IMR-90 (cell line): Measurements from ENCODE around the gene ULBP2. TPM values are rescaled to one million over a fixed set of nuclear protein-coding genes. Genes with fewer than 3 reads are reported as not detected.

ENCODE experiments used
- ATAC-seq: fragments of 200-7000 bp; cut with Tn5 transposase; 2 replicates; pipeline ENCODE4 v1.9.1; 2020; ENCODE audit warnings: low read depth, mild to moderate bottlenecking, moderate library complexity
- BruUV-seq: library from RNA; stranded (reverse); fragments of 400-500 nt; replicated peaks from 2 replicates; lab custom pipeline; 2021; lab: Mats Ljungman, UMichigan
- CTCF ChIA-PET: fragments of 300-600 bp; formaldehyde crosslinking; extraction: SDS; loops from one replicate; lab custom pipeline; 2021; ENCODE audit warnings: antibody characterized with exemption; lab: Yijun Ruan, JAX
- POLR2A ChIA-PET: fragments of 300-600 bp; sonication (Branson Sonifier 250); formaldehyde crosslinking; loops from one replicate; lab custom pipeline; 2022; ENCODE audit warnings: antibody characterized with exemption; ENCODE audit not compliant: unreplicated experiment; lab: Charles Lee
- DNase-seq: peaks from one replicate; pipeline ENCODE4 v3.0.0; 2013
- H2AFZ ChIP-seq: replicated peaks from 2 replicates; pipeline ENCODE3; 2013; ENCODE audit warnings: low read length, mild to moderate bottlenecking; ENCODE audit not compliant: poor library complexity
- H2AK5ac ChIP-seq: 2 replicates; pipeline ENCODE4 v1.6.1; 2013; ENCODE audit warnings: low read depth, low read length, inconsistent platforms
- H2AK9ac ChIP-seq: replicated peaks from 2 replicates; pipeline ENCODE3; 2013; ENCODE audit warnings: mild to moderate bottlenecking, low read depth, low read length, moderate library complexity; ENCODE audit not compliant: poor library complexity
- H2BK120ac ChIP-seq: 2 replicates; pipeline ENCODE4 v1.6.1; 2013; ENCODE audit warnings: low read depth, low read length, inconsistent platforms
- H2BK15ac ChIP-seq: 3 replicates; pipeline ENCODE4 v1.6.1; 2013; ENCODE audit warnings: low read depth, low read length, inconsistent platforms
- H2BK20ac ChIP-seq: 2 replicates; pipeline ENCODE4 v1.6.1; 2013; ENCODE audit warnings: low read depth, mild to moderate bottlenecking, inconsistent platforms, low read length, moderate library complexity
- H2BK5ac ChIP-seq: 2 replicates; pipeline ENCODE4 v1.6.1; 2013; ENCODE audit warnings: mild to moderate bottlenecking, low read depth, low read length, inconsistent platforms; ENCODE audit not compliant: poor library complexity, severe bottlenecking
- H3K14ac ChIP-seq: replicated peaks from 2 replicates; pipeline ENCODE4 v1.6.1; 2013; ENCODE audit warnings: low read depth, low read length, inconsistent platforms
- H3K18ac ChIP-seq: 2 replicates; pipeline ENCODE4 v1.6.1; 2013; ENCODE audit warnings: low read depth, low read length, control low read depth
- H3K23ac ChIP-seq: 2 replicates; pipeline ENCODE4 v1.6.1; 2013; ENCODE audit warnings: low read depth, low read length, inconsistent platforms
- H3K27ac ChIP-seq: 2 replicates; pipeline ENCODE4 v1.5.1; 2013; ENCODE audit warnings: mild to moderate bottlenecking, control low read depth, low read length; ENCODE audit not compliant: insufficient read depth
- H3K27me3 ChIP-seq: 2 replicates; pipeline ENCODE4 v1.6.1; 2013; ENCODE audit warnings: low read length; ENCODE audit not compliant: control insufficient read depth, insufficient read depth
- H3K36me3 ChIP-seq: 2 replicates; pipeline ENCODE4 v1.6.1; 2013; ENCODE audit warnings: low read length, mixed read lengths; ENCODE audit not compliant: control insufficient read depth, insufficient read depth
- H3K4ac ChIP-seq: 2 replicates; pipeline ENCODE4 v1.6.1; 2013; ENCODE audit warnings: low read depth, low read length, inconsistent platforms
- H3K4me1 ChIP-seq: 2 replicates; pipeline ENCODE4 v1.6.1; 2013; ENCODE audit warnings: low read length, mixed read lengths; ENCODE audit not compliant: control insufficient read depth, insufficient read depth
- H3K4me2 ChIP-seq: 2 replicates; pipeline ENCODE4 v1.6.1; 2013; ENCODE audit warnings: low read depth, mild to moderate bottlenecking, control low read depth, low read length, moderate library complexity
- H3K4me3 ChIP-seq: 2 replicates; pipeline ENCODE4 v1.5.1; 2013; ENCODE audit warnings: low read depth, mild to moderate bottlenecking, control low read depth, low read length, moderate library complexity; ENCODE audit not compliant: insufficient read depth
- H3K56ac ChIP-seq: 2 replicates; pipeline ENCODE4 v1.6.1; 2013; ENCODE audit warnings: low read length, inconsistent platforms; ENCODE audit not compliant: insufficient read depth; ENCODE audit errors: extremely low read depth
- H3K79me1 ChIP-seq, 2 experiments: 2 replicates each; pipeline ENCODE4 v1.6.1; 2013; ENCODE audit warnings: low read length in 2 of 2, inconsistent platforms in 1 of 2, low read depth in 1 of 2
- H3K9ac ChIP-seq: 2 replicates; pipeline ENCODE4 v1.6.1; 2013; ENCODE audit warnings: low read depth, low read length, control low read depth
- H3K9me1 ChIP-seq: 2 replicates; pipeline ENCODE4 v1.6.1; 2013; ENCODE audit warnings: low read length, inconsistent platforms; ENCODE audit not compliant: insufficient read depth
- H3K9me3 ChIP-seq: 2 replicates; pipeline ENCODE4 v1.6.1; 2013; ENCODE audit warnings: low read length; ENCODE audit not compliant: control insufficient read depth, insufficient read depth
- H4K20me1 ChIP-seq: 2 replicates; pipeline ENCODE4 v1.6.1; 2013; ENCODE audit warnings: low read length, inconsistent platforms; ENCODE audit not compliant: insufficient read depth
- H4K5ac ChIP-seq: 2 replicates; pipeline ENCODE4 v1.6.1; 2013; ENCODE audit warnings: mild to moderate bottlenecking, low read depth, low read length, control low read depth
- H4K8ac ChIP-seq, 2 experiments: 2 replicates each; pipeline ENCODE4 v1.6.1; 2013; ENCODE audit warnings: low read depth in 2 of 2, low read length in 2 of 2, control low read depth in 1 of 2, inconsistent platforms in 1 of 2
- H4K91ac ChIP-seq: 2 replicates; pipeline ENCODE4 v1.6.1; 2013; ENCODE audit warnings: low read depth, low read length, inconsistent platforms; ENCODE audit not compliant: insufficient read depth
- FOS ChIP-seq: fragments of 150-350 bp; IDR thresholded peaks from 2 replicates; pipeline ENCODE4 v1.6.1; 2016; ENCODE audit warnings: low read depth, low read length
- MAZ ChIP-seq: IDR thresholded peaks from 2 replicates; pipeline ENCODE4 v1.6.1; 2012; ENCODE audit warnings: low read depth, mild to moderate bottlenecking, low read length, improper control_type of control experiment, moderate library complexity, borderline replicate concordance
- MXI1 ChIP-seq: IDR thresholded peaks from 2 replicates; pipeline ENCODE4 v1.6.1; 2012; ENCODE audit warnings: low read depth, mild to moderate bottlenecking, low read length, moderate library complexity, borderline replicate concordance
- RCOR1 ChIP-seq: IDR thresholded peaks from 2 replicates; pipeline ENCODE4 v1.6.1; 2012; ENCODE audit warnings: mild to moderate bottlenecking, low read length, improper control_type of control experiment; ENCODE audit not compliant: insufficient replicate concordance
- WGBS, 2 experiments: methylation state at CpG; one replicate each; pipeline versions ENCODE4 v1.1.5 to v1.1.7; 2013; ENCODE audit warnings: missing lambda C conversion rate in 2 of 2; ENCODE audit not compliant: insufficient read length in 1 of 2; ENCODE audit errors: extremely low coverage in 2 of 2; 5-methylcytosine and 5-hydroxymethylcytosine counted together
- dilution Hi-C: fragments of 300-500 bp; cut with HindIII; formaldehyde crosslinking; loops from one replicate; pipeline ENCODE4 v1.14.3; 2018; ENCODE audit warnings: low sequenced_read_pairs; ENCODE audit not compliant: unreplicated experiment
- in situ Hi-C: fragments of 300-500 bp; cut with MboI; formaldehyde crosslinking; loops from 3 replicates; pipeline ENCODE4 v1.14.3; 2019; ENCODE audit warnings: low sequenced_read_pairs, inconsistent platforms, mixed read lengths
- intact Hi-C: fragments of 100-400 bp; cut with micrococcal nuclease; formaldehyde crosslinking; loops from 2 replicates; pipeline ENCODE4 v1.10.0; 2022
- polyA plus RNA-seq, 3 experiments: library from polyadenylated mRNA; depleted of rRNA; stranded (reverse); fragments of >200 nt; gene quantifications; 2 replicates each; pipeline ENCODE4 v1.2.3, GENCODE V29; 2012; ENCODE audit warnings: low replicate concordance in 1 of 3
- total RNA-seq: library from RNA; depleted of rRNA; stranded (reverse); fragments of >200 nt; gene quantifications from 2 replicates; pipeline ENCODE4 v1.2.3, GENCODE V29; 2012

ULBP2 gene
- total and polyA plus RNA-seq, 2 of the 4 experiments (the other 2 are of a cell fraction), result 7.9 to 16.2 TPM

GRCh38 chr6:149922642-149923326 is 19.0 kb upstream of the ULBP2 start, which contains the start of gene RAET1G:
Gene RAET1G, minus strand, starts transcription at chr6:149923121. Its CDS starts 111 bp downstream, at chr6:149923010.
- dilution Hi-C loops (no loop called here), in situ Hi-C loops (loop anchor here (5.0 to 10.0 kb wide), 4 partner anchors 55 to 378 kb away; partner anchors contain the start of gene PPIL4), intact Hi-C loops (loop anchor here (1.0 kb wide), 1 partner anchor 199 kb away; no protein-coding TSS in a partner anchor)
- Histone ChIP-seq H3K4me1 (peaks cover 2% of the 10 kb centered on the region; the same call in 1 of the 2 replicates), H4K20me1 (no peaks in the 10 kb centered on the region), H3K4me3 (peak within 1 kb of the TSS; percentile 59), H2AFZ (peak within 1 kb of the TSS; percentile 98), H3K79me1 (no peaks in the 10 kb centered on the region; a peak in 1 of 4 replicates), H2BK5ac (no peak within 1 kb of the TSS), H3K14ac (no peak within 1 kb of the TSS), H3K9ac (peak within 1 kb of the TSS; percentile 23), H4K8ac (no peak within 1 kb of the TSS), H4K91ac (no peak within 1 kb of the TSS), H3K9me3 (no peaks in the 10 kb centered on the region), H2AK5ac (no peak within 1 kb of the TSS), H3K9me1 (no peaks in the 10 kb centered on the region), H3K56ac (no peak within 1 kb of the TSS), H3K27me3 (no peaks in the 10 kb centered on the region; the same call in 1 of the 2 replicates), H3K18ac (no peak within 1 kb of the TSS), H2BK15ac (no peak within 1 kb of the TSS), H2BK120ac (no peak within 1 kb of the TSS), H3K27ac (no peak within 1 kb of the TSS; the same call in 1 of the 2 replicates), H3K23ac (no peak within 1 kb of the TSS), H3K4ac (no peak within 1 kb of the TSS), H4K5ac (no peak within 1 kb of the TSS), H2AK9ac (peak within 1 kb of the TSS; percentile 1), H2BK20ac (no peak within 1 kb of the TSS), H3K4me2 (peak within 1 kb of the TSS; percentile 82), H3K36me3 (no peaks in the 10 kb centered on the region)
- POLR2A ChIA-PET, result no interaction called here
- peak; percentile 79 for TF ChIP-seq MAZ
- TF ChIP-seq MXI1, result no peak
- no peak for TF ChIP-seq FOS
- TF ChIP-seq RCOR1, result no peak
- BruUV-seq, result no TSS peak
- CTCF ChIA-PET, result no interaction called here
- ATAC-seq (peak; percentile 93), DNase-seq (peak; percentile 96)
- WGBS, 2 experiments, result 2% methylated on average over 7 of the region's 40 CpGs; no CpG with 5 or more reads in 1 of the 2 experiments
